ENCODE data around the gene TMEM61. TPM values are rescaled to one million over a fixed set of nuclear protein-coding genes. Genes with fewer than 3 reads are reported as not detected.

TMEM61 gene
- total and polyA plus RNA-seq, 2 donors (not counting 1 experiment from before 2014, with no cell fraction given), result not detected

DNA sequence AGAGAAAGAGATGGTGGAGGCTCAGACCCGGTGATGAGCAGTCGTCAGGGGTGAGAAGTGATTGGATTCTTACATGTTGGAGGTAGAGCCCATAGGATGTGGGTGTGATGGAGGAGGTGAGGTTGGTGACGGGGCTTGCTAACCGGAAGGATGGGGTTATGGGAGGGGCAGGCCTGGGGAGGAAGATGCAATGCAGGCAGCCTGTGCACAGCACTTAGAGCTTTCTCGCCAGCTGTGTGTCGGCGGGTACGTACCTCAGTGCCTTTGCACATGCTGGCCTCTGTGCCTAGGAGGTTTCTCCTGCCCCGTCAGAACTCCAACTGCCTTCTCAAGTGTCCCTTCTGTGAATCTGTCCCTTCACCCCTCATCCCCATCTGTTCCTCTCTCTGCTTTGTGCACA is 15.4 kb downstream of the TMEM61 start:
- no peaks in the 10 kb centered on the region for H3K79me2 ChIP-seq (ENCODE audit: control insufficient read depth, insufficient read depth, low read length)
- Mint-ChIP-seq H3K4me3 (no peak overlapping the region), H3K4me1 (peaks cover 14% of the 10 kb centered on the region), H3K9me3 (ENCODE audit: insufficient read depth) (no peaks in the 10 kb centered on the region), H3K27me3 (peaks cover 48% of the 10 kb centered on the region), H3K27ac (no peak overlapping the region)
- DNase-seq (no peak), ATAC-seq (ENCODE audit: low read depth) (no peak)
- no peak overlapping the region for H3K4me2 ChIP-seq (replicated peaks; ENCODE audit: low read depth, low read length, poor library complexity, severe bottlenecking)
- H2AFZ ChIP-seq (ENCODE audit: insufficient read depth, low read depth, low read length, poor library complexity, severe bottlenecking), result no peak overlapping the region
- CTCF ChIA-PET, result interaction anchor here (0.8 to 1.7 kb wide), 6 partner anchors 9 to 51 kb away, joined by 3 to 17 read pairs (median 4); no protein-coding TSS in a partner anchor
- peaks cover 0 to 52% (median 13%) of the 10 kb centered on the region in 4 experiments for H3K27me3 ChIP-seq (replicated peaks in 1 of 4; ENCODE audit: control extremely low read depth in 1 of 4, control insufficient read depth in 3 of 4, insufficient read depth in 4 of 4, low read length in 3 of 4)
- WGBS (ENCODE audit: insufficient coverage), result 70% methylated on average over 9 of the region's 9 CpGs
- no peak overlapping the region for H3K9ac ChIP-seq (ENCODE audit: low read length)
- intact Hi-C loops (cut with micrococcal nuclease), result loop anchor here (1.0 kb wide), 1 partner anchor 51 kb away; no protein-coding TSS in a partner anchor
- peaks cover 0 to 6% (median 0%) of the 10 kb centered on the region in 3 donors for H3K9me3 ChIP-seq (ENCODE audit: control extremely low read depth in 1 of 3, control insufficient read depth in 2 of 3, insufficient read depth in 1 of 3, low read length in 2 of 3)
- POLR2A ChIA-PET, result no interaction called here
- peaks cover 10 to 11% of the 10 kb centered on the region in 2 donors for H3K4me1 ChIP-seq (ENCODE audit: control insufficient read depth in 2 of 2, insufficient read depth in 2 of 2, low read length in 2 of 2)
- H3K36me3 ChIP-seq (replicated peaks in 1 of 2; ENCODE audit: control extremely low read depth in 1 of 2, control insufficient read depth in 1 of 2, extremely low read depth in 1 of 2, insufficient read depth in 2 of 2, low read length in 1 of 2), result no peaks in the 10 kb centered on the region
- no peak overlapping the region for H3K27ac ChIP-seq (ENCODE audit: low read length in 2 of 2)
- TF ChIP-seq EZH2 (IDR thresholded peaks at IDR 0.05; ENCODE audit: borderline replicate concordance, insufficient read depth, low read depth, low read length, poor library complexity, severe bottlenecking), result no peak
- TF ChIP-seq, protein P1, sequence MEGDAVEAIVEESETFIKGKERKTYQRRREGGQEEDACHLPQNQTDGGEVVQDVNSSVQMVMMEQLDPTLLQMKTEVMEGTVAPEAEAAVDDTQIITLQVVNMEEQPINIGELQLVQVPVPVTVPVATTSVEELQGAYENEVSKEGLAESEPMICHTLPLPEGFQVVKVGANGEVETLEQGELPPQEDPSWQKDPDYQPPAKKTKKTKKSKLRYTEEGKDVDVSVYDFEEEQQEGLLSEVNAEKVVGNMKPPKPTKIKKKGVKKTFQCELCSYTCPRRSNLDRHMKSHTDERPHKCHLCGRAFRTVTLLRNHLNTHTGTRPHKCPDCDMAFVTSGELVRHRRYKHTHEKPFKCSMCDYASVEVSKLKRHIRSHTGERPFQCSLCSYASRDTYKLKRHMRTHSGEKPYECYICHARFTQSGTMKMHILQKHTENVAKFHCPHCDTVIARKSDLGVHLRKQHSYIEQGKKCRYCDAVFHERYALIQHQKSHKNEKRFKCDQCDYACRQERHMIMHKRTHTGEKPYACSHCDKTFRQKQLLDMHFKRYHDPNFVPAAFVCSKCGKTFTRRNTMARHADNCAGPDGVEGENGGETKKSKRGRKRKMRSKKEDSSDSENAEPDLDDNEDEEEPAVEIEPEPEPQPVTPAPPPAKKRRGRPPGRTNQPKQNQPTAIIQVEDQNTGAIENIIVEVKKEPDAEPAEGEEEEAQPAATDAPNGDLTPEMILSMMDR (IDR thresholded peaks at IDR 0.05), result no peak
- H4K20me1 ChIP-seq (ENCODE audit: control insufficient read depth, insufficient read depth, low read length, poor library complexity, severe bottlenecking), result no peaks in the 10 kb centered on the region
- no peak overlapping the region for H3K4me3 ChIP-seq (ENCODE audit: control extremely low read depth in 1 of 5, extremely low read depth in 1 of 5, insufficient read depth in 1 of 5, low read depth in 2 of 5, low read length in 4 of 5)

- Histone ChIP-seq H3K9ac (ENCODE audit: low read length) (no peak overlapping the region), H3K9me3 (ENCODE audit: control extremely low read depth in 1 of 3, control insufficient read depth in 2 of 3, insufficient read depth in 1 of 3, low read length in 2 of 3) (peaks cover 0 to 6% (median 0%) of the 10 kb centered on the region in 3 donors), H3K4me2 (replicated peaks; ENCODE audit: low read depth, low read length, poor library complexity, severe bottlenecking) (peak overlapping the region; percentile 55), H3K27me3 (replicated peaks in 1 of 4; ENCODE audit: control extremely low read depth in 1 of 4, control insufficient read depth in 3 of 4, insufficient read depth in 4 of 4, low read length in 3 of 4) (peaks cover 0 to 52% (median 13%) of the 10 kb centered on the region in 4 experiments), H3K27ac (ENCODE audit: low read length in 2 of 2) (no peak overlapping the region), H3K36me3 (replicated peaks in 1 of 2; ENCODE audit: control extremely low read depth in 1 of 2, control insufficient read depth in 1 of 2, extremely low read depth in 1 of 2, insufficient read depth in 2 of 2, low read length in 1 of 2) (no peaks in the 10 kb centered on the region), H3K4me1 (ENCODE audit: control insufficient read depth in 2 of 2, insufficient read depth in 2 of 2, low read length in 2 of 2) (peaks cover 10 to 11% of the 10 kb centered on the region in 2 donors), H3K79me2 (ENCODE audit: control insufficient read depth, insufficient read depth, low read length) (no peaks in the 10 kb centered on the region), H4K20me1 (ENCODE audit: control insufficient read depth, insufficient read depth, low read length, poor library complexity, severe bottlenecking) (no peaks in the 10 kb centered on the region), H3K4me3 (ENCODE audit: control extremely low read depth in 1 of 5, extremely low read depth in 1 of 5, insufficient read depth in 1 of 5, low read depth in 2 of 5, low read length in 4 of 5) (no peak overlapping the region), H2AFZ (ENCODE audit: insufficient read depth, low read depth, low read length, poor library complexity, severe bottlenecking) (no peak overlapping the region)
- DNase-seq, result peak; percentile 67
- Mint-ChIP-seq H3K4me3 (peak overlapping the region; percentile 40), H3K27ac (no peak overlapping the region), H3K9me3 (ENCODE audit: insufficient read depth) (no peaks in the 10 kb centered on the region), H3K27me3 (peaks cover 48% of the 10 kb centered on the region), H3K4me1 (peaks cover 14% of the 10 kb centered on the region)
- ChIA-PET CTCF (interaction anchor here (0.7 to 1.7 kb wide), 6 partner anchors 12 to 52 kb away, joined by 3 to 17 read pairs (median 4); no protein-coding TSS in a partner anchor), POLR2A (interaction anchor here (0.7 kb wide), 1 partner anchor 25 kb away, joined by 8 read pairs; no protein-coding TSS in a partner anchor)
- intact Hi-C loops (cut with micrococcal nuclease), result loop anchor here (1.0 kb wide), 1 partner anchor 51 kb away; no protein-coding TSS in a partner anchor
- WGBS (ENCODE audit: insufficient coverage), result 11% methylated on average over 14 of the region's 23 CpGs
- no peak for TF ChIP-seq EZH2 (IDR thresholded peaks at IDR 0.05; ENCODE audit: borderline replicate concordance, insufficient read depth, low read depth, low read length, poor library complexity, severe bottlenecking)
- TF ChIP-seq, protein P1 (IDR thresholded peaks at IDR 0.05), result peak; percentile 71
- peak; percentile 49 for ATAC-seq (ENCODE audit: low read depth)
Observed at GRCh38 chr1:54996359-54996868, 16.0 kb downstream of the TMEM61 start.
